GM11168 (cell line): ENCODE results near the gene IST1.
"Not testable (repeated sequence)": the region's sequence is repeated elsewhere in the genome, so short reads cannot be mapped to it uniquely, and the experiment has no call there.

ENCODE experiments used
- in situ Hi-C: fragments of 300-500 bp; cut with MboI; formaldehyde crosslinking; loops from one replicate; pipeline ENCODE4 v1.12.0; 2022; ENCODE audit warnings: low sequenced_read_pairs; ENCODE audit not compliant: unreplicated experiment

IST1 gene

DNA sequence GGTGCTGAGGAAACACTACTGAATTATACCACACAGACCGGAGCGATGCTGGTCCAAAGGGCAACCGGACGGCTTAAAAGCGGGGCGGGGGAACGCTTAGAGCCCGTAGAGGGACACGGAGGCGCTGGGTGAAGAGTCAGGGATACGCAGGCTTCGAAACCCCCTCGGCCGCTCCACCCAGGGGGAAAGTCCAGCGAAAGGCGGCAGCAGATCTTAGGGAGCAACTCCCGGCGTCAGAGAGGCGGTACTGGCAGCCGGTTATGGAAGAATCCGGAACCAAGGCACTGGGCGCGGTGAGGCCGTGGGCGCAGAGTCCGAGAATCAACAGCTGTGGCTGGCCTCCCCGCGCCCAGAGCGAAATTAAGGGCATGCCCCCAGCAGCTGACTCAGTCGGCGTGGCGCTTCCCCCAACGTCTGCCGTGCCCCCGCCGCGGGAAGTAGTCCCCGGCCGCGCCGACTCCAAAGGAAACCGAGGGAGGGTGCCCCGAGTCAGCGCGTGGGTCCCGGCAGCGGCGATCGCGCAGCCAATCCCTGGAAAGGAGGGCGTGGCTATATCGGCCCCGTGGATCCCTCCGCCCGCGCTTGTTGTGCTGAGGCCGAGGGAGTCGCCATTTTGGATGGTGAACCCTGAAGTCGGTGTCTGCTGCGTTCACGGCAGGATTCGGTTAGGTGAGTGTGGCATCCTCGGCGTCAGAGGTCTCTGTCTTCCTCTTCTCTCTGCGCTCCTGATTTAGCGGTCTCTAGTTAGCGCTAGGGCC lies at the start of gene IST1:
TSS of gene IST1 (plus strand) at position 611 of the 758 bp plus-strand sequence. CDS start 20,110 bp downstream, outside the sequence.
- in situ Hi-C loops: no loop called here

DNA sequence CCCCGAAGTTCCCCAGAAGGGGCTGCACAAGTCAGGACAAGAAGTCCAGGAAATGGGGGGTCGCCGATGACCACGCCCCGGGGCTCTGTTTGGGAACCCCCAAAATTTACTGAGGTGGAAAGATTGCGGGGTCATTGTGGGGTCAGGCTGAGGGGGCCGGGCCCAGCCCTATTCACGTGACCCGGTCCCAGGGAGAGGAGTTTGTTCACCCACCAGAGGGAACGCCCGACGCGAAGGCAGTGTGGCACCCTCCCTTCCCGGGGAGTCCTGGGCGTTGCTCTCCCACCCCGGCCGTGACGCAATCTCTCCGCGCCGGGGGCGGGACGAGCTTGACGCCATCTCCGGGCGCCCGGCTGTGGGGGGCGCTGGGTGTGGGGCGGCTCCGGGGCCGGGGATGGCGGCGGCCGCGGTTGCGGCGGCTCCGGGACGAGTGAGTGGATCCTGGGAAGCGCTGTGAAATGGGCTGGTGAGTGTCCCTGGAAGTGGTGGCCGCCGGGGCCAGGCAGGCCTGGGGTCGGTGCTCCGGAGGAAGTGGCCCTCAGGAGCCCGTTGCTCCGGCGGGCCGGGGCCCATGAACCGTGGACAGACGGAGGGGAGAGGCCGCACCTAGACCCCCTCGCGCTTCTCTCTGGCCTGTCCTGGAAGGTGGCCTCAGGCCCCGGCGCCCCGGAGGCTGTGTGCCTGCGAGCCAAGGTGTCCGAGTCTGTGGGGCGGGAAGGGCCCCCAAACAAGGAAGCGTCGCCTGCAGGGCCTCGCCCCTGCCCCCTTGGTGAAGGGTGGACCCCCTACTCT lies 49.5 kb upstream of the IST1 start, which contains the start of gene ATXN1L:
TSS of gene ATXN1L (plus strand) at position 338 of the 792 bp plus-strand sequence. CDS start 3,765 bp downstream, outside the sequence.
- in situ Hi-C loops: no loop called here

DNA sequence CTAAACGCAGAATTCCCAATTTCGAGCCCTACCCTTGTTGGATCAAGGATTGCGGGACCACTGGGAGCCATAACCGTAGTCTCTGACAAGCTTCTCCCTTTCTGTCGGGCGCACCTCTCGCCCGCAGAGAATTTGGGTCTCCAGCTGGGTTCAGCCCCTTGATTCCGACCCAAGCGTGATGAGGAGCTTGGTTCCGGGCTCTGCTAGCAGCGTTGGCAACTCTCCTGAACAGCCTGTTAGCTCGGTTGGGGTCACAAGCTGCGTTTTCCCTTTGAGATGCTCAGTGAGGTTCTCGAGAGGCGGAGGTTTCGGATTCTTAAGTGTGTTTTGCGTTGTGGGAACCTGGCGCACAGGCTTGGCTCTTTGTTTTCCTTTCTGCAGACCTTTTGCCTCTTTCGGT lies 48.9 kb upstream of the IST1 start:
- in situ Hi-C loops: no loop called here

DNA sequence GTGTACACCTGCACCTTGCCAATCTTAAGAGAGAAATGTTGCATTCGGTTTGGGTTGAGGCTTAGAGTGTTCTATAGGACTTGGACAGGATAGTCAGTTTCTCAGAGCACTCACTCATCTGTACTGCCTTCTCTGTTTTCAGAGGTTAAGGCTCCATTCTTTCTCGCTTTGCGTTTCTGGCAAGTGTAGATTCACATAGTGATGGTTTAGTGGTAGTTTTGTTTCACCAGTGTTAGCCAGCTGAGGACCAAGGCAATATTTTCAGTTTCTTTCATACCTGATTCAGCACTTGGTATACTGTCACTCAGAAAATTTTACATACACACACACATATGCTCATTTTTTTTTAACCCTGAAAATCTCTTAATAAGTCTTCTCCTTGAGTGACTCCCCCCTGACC lies 48.2 kb upstream of the IST1 start:
- in situ Hi-C loops: no loop called here

GRCh38 chr16:71848622-71849021 lies 46.7 kb upstream of the IST1 start:
- in situ Hi-C loops: no loop called here

- in situ Hi-C loops: no loop called here
These were observed 43.6 kb upstream of the IST1 start for GRCh38 chr16:71851746-71852145.

GRCh38 chr16:71852158-71852557 lies 43.2 kb upstream of the IST1 start:
- in situ Hi-C loops: no loop called here

DNA sequence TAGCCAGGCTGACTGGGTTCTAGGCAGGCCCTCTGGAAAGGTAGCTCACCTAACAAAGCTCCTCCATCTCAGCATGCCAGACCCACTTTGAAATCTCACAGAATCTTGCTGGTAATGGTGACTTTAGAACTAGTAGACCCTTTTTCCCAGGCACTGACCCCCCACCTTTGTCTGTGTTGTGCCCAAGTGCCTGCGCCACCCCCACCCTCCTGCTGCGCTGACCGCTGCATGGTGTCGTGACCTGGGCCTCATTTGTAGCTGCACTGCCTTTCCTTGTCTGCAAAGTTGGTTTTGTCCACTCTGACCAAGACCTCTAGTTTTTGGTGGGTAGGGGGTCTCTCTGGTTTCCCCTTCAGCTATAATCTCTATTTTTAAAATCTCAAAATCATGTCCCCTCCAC lies 42.8 kb upstream of the IST1 start:
- in situ Hi-C loops: no loop called here

DNA sequence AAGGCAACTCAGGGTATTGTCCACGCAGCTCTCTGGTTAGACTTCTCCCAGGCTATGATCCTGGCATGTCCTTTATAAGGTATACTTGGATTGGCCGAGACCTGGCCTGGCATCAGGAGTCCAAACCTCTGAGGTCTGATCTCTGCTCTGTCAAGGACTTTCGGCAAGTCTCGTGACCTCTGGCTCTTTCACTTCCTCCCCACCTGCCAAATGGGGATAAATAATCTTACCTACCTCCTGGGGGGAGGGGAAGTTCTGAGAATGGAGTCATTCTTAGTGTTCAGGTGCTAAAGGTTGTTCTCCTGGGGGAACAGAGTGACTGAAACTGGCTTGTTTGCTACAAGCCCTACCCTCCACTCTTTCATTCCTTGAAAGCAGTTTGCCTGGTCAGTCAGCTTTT lies 41.9 kb upstream of the IST1 start:
- in situ Hi-C loops: no loop called here

GRCh38 chr16:71854369-71854948 lies 40.9 kb upstream of the IST1 start:
- in situ Hi-C loops: no loop called here

GRCh38 chr16:71855937-71856662 lies 39.2 kb upstream of the IST1 start:
- in situ Hi-C loops: no loop called here

- in situ Hi-C loops: no loop called here
These were observed 35.4 kb upstream of the IST1 start for GRCh38 chr16:71859762-71860521.

- in situ Hi-C loops: no loop called here
These were observed 31.3 kb upstream of the IST1 start for GRCh38 chr16:71863995-71864394.

DNA sequence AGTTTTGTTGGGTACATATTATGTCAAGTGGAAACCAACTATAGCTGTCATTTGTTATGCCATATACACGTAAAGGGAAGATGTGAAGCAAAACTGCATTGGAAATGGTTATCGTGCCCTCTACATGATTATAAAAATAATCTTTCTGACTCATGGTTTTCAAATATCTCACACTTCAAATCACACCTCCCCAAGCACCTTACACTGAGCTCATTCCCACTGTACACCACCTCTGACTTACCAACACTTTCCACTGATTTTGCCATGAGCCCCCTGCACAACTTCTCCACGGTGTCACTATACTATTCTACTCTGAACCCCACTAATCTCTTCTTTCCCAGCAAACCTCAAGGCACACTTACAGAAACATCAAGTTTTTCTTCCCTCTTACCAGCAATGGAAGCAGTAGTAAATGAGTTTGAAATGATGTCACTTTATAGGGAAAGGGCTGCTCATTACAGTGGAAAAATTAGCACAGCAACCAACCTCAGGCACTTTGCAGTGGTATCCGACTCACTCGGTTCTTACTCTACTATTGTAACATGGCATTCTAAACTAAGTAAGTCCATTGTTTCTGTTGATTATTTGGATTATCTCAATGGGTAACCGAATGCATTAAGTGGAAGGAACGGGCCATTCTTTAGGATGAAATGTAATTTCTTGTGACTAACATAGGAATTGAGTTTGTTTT lies 30.0 kb upstream of the IST1 start:
- in situ Hi-C loops: no loop called here

DNA sequence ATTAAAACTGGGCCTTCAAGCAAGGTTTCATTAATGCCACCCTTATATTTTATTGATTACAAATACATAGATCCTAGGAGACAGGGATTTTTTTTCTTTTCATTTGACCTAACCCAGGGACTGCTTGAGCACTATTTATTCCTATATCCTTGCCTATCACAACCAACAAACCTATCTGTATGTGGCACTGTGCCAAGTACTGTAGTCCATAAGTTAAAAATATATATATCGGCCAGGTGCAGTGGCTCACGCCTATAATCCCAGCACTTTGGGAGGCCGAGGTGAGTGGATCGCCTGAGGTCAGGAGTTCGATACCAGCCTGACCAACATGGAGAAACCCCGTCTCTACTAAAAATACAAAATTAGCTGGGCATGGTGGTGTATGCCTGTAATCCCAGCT lies 28.2 kb upstream of the IST1 start:
- in situ Hi-C loops: not testable (repeated sequence)

- in situ Hi-C loops: no loop called here
These were observed 27.4 kb upstream of the IST1 start for GRCh38 chr16:71867939-71868338.

- in situ Hi-C loops: no loop called here
These were observed 26.2 kb upstream of the IST1 start for GRCh38 chr16:71869089-71869488.

- in situ Hi-C loops: no loop called here
These were observed 24.5 kb upstream of the IST1 start for GRCh38 chr16:71870818-71871217.

DNA sequence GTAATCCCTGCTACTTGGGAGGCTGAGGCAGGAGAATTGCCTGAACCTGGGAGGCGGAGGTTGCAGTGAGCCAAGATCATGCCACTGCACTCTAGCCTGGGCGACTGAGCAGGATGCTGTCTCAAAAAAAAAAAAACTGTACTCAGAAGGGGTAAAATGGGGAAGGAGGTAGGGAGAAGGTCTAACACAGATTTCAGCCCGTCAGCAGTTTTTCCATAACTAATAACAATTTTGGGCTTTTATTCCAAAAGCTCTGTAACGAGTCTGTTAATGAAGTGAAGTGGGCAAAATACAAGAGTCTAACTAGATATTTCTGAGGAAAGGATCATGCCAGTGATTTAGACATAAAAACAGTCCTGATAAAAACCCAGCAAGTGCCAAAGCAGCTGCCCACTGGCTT lies 22.1 kb upstream of the IST1 start:
- in situ Hi-C loops: no loop called here
